ENCODE results near the gene FAM168B.
"Not testable (repeated sequence)": the region's sequence is repeated elsewhere in the genome, so short reads cannot be mapped to it uniquely, and the experiment has no call there.

Gene FAM168B

GRCh38 chr2:131120815-131121317 lies 27.6 kb upstream of the FAM168B start:
- Histone ChIP-seq H3K4me1 (ENCODE audit: control insufficient read depth, insufficient read depth, low read length) (no peaks in the 10 kb centered on the region), H3K27me3 (ENCODE audit: control insufficient read depth, insufficient read depth, low read length) (no peaks in the 10 kb centered on the region), H3K4me3 (ENCODE audit: low read length) (no peak overlapping the region), H3K9ac (ENCODE audit: low read length) (no peak overlapping the region), H3K36me3 (ENCODE audit: control insufficient read depth, insufficient read depth, low read length) (no peaks in the 10 kb centered on the region), H3K9me3 (ENCODE audit: control insufficient read depth, low read length) (no peaks in the 10 kb centered on the region)

GRCh38 chr2:131115752-131116151 lies 22.5 kb upstream of the FAM168B start:
- no peaks in the 10 kb centered on the region for H3K36me3 ChIP-seq (ENCODE audit: control insufficient read depth, insufficient read depth, low read length)
- no peaks in the 10 kb centered on the region for H3K27me3 ChIP-seq (ENCODE audit: control insufficient read depth, insufficient read depth, low read length)
- no peak overlapping the region for H3K9ac ChIP-seq (ENCODE audit: low read length)
- no peaks in the 10 kb centered on the region for H3K9me3 ChIP-seq (ENCODE audit: control insufficient read depth, low read length)
- H3K4me3 ChIP-seq (ENCODE audit: low read length) = no peak overlapping the region
- H3K4me1 ChIP-seq (ENCODE audit: control insufficient read depth, insufficient read depth, low read length) = peaks cover 5% of the 10 kb centered on the region

- not testable (repeated sequence) for H3K4me3 ChIP-seq (ENCODE audit: low read length); H3K9ac ChIP-seq (ENCODE audit: low read length); H3K36me3 ChIP-seq (ENCODE audit: control insufficient read depth, insufficient read depth, low read length); H3K4me1 ChIP-seq (ENCODE audit: control insufficient read depth, insufficient read depth, low read length); H3K27me3 ChIP-seq (ENCODE audit: control insufficient read depth, insufficient read depth, low read length); H3K9me3 ChIP-seq (ENCODE audit: control insufficient read depth, low read length)
Observed at GRCh38 chr2:131114950-131115349, 21.7 kb upstream of the FAM168B start.

GRCh38 chr2:131113566-131114227 lies 20.4 kb upstream of the FAM168B start:
- Histone ChIP-seq H3K4me3 (ENCODE audit: low read length) (no peak overlapping the region), H3K4me1 (ENCODE audit: control insufficient read depth, insufficient read depth, low read length) (peaks cover 5% of the 10 kb centered on the region), H3K36me3 (ENCODE audit: control insufficient read depth, insufficient read depth, low read length) (no peaks in the 10 kb centered on the region), H3K27me3 (ENCODE audit: control insufficient read depth, insufficient read depth, low read length) (no peaks in the 10 kb centered on the region), H3K9ac (ENCODE audit: low read length) (no peak overlapping the region), H3K9me3 (ENCODE audit: control insufficient read depth, low read length) (no peaks in the 10 kb centered on the region)

- Histone ChIP-seq H3K27me3 (ENCODE audit: control insufficient read depth, insufficient read depth, low read length) (no peaks in the 10 kb centered on the region), H3K9me3 (ENCODE audit: control insufficient read depth, low read length) (no peaks in the 10 kb centered on the region), H3K9ac (ENCODE audit: low read length) (no peak overlapping the region), H3K4me3 (ENCODE audit: low read length) (no peak overlapping the region), H3K36me3 (ENCODE audit: control insufficient read depth, insufficient read depth, low read length) (no peaks in the 10 kb centered on the region), H3K4me1 (ENCODE audit: control insufficient read depth, insufficient read depth, low read length) (peaks cover 5% of the 10 kb centered on the region)
Observed at GRCh38 chr2:131112529-131112928, 19.3 kb upstream of the FAM168B start.

- H3K9ac ChIP-seq (ENCODE audit: low read length) = peak overlapping the region; percentile 95
- H3K36me3 ChIP-seq (ENCODE audit: control insufficient read depth, insufficient read depth, low read length) = no peaks in the 10 kb centered on the region
- H3K4me1 ChIP-seq (ENCODE audit: control insufficient read depth, insufficient read depth, low read length) = peaks cover 20% of the 10 kb centered on the region
- no peaks in the 10 kb centered on the region for H3K27me3 ChIP-seq (ENCODE audit: control insufficient read depth, insufficient read depth, low read length)
- H3K9me3 ChIP-seq (ENCODE audit: control insufficient read depth, low read length) = no peaks in the 10 kb centered on the region
- peak overlapping the region; percentile 72 for H3K4me3 ChIP-seq (ENCODE audit: low read length)
Observed at GRCh38 chr2:131105950-131106801, 12.9 kb upstream of the FAM168B start.

GRCh38 chr2:131105156-131105949 lies 12.1 kb upstream of the FAM168B start, which contains the start of gene PLEKHB2:
Gene PLEKHB2, plus strand, starts transcription at chr2:131105336. Its CDS starts 15,606 bp downstream, at chr2:131120942.
- Histone ChIP-seq H3K4me1 (ENCODE audit: control insufficient read depth, insufficient read depth, low read length) (peaks cover 20% of the 10 kb centered on the region), H3K4me3 (ENCODE audit: low read length) (peak within 1 kb of the TSS; percentile 72), H3K9ac (ENCODE audit: low read length) (peak within 1 kb of the TSS; percentile 95), H3K9me3 (ENCODE audit: control insufficient read depth, low read length) (no peaks in the 10 kb centered on the region), H3K36me3 (ENCODE audit: control insufficient read depth, insufficient read depth, low read length) (no peaks in the 10 kb centered on the region), H3K27me3 (ENCODE audit: control insufficient read depth, insufficient read depth, low read length) (no peaks in the 10 kb centered on the region)

- H3K4me1 ChIP-seq (ENCODE audit: control insufficient read depth, insufficient read depth, low read length) = peaks cover 20% of the 10 kb centered on the region
- H3K27me3 ChIP-seq (ENCODE audit: control insufficient read depth, insufficient read depth, low read length) = no peaks in the 10 kb centered on the region
- H3K36me3 ChIP-seq (ENCODE audit: control insufficient read depth, insufficient read depth, low read length) = no peaks in the 10 kb centered on the region
- peak overlapping the region; percentile 1 for H3K4me3 ChIP-seq (ENCODE audit: low read length)
- H3K9me3 ChIP-seq (ENCODE audit: control insufficient read depth, low read length) = no peaks in the 10 kb centered on the region
- H3K9ac ChIP-seq (ENCODE audit: low read length) = peak overlapping the region; percentile 95
Observed at GRCh38 chr2:131104487-131105155, 11.4 kb upstream of the FAM168B start.

- Histone ChIP-seq H3K4me1 (ENCODE audit: control insufficient read depth, insufficient read depth, low read length) (peaks cover 20% of the 10 kb centered on the region), H3K4me3 (ENCODE audit: low read length) (no peak overlapping the region), H3K27me3 (ENCODE audit: control insufficient read depth, insufficient read depth, low read length) (no peaks in the 10 kb centered on the region), H3K36me3 (ENCODE audit: control insufficient read depth, insufficient read depth, low read length) (no peaks in the 10 kb centered on the region), H3K9me3 (ENCODE audit: control insufficient read depth, low read length) (no peaks in the 10 kb centered on the region), H3K9ac (ENCODE audit: low read length) (no peak overlapping the region)
Observed at GRCh38 chr2:131103165-131103564, 9.9 kb upstream of the FAM168B start.

GRCh38 chr2:131094463-131095281 lies 1.4 kb upstream of the FAM168B start:
- H3K9ac ChIP-seq (ENCODE audit: low read length) = no peak overlapping the region
- H3K36me3 ChIP-seq (ENCODE audit: control insufficient read depth, insufficient read depth, low read length) = no peaks in the 10 kb centered on the region
- peak overlapping the region; percentile 71 for H3K4me3 ChIP-seq (ENCODE audit: low read length)
- H3K4me1 ChIP-seq (ENCODE audit: control insufficient read depth, insufficient read depth, low read length) = no peaks in the 10 kb centered on the region
- no peaks in the 10 kb centered on the region for H3K9me3 ChIP-seq (ENCODE audit: control insufficient read depth, low read length)
- no peaks in the 10 kb centered on the region for H3K27me3 ChIP-seq (ENCODE audit: control insufficient read depth, insufficient read depth, low read length)
